IMR-90 (cell line): ENCODE data around the gene FLT1.

Experiments used
- CEBPB ChIP-seq: IDR thresholded peaks from 2 replicates; pipeline ENCODE4 v1.6.1; 2012; ENCODE audit warnings: low read depth, low read length, improper control_type of control experiment
- CHD1 ChIP-seq: IDR thresholded peaks from 2 replicates; pipeline ENCODE4 v1.6.1; 2012; ENCODE audit warnings: low read depth, low read length, improper control_type of control experiment
- CTCF ChIP-seq: conservative IDR thresholded peaks from 2 replicates; pipeline ENCODE4 v1.5.1; 2012; ENCODE audit warnings: mild to moderate bottlenecking, low read depth, low read length, improper control_type of control experiment
- FOS ChIP-seq: fragments of 150-350 bp; IDR thresholded peaks from 2 replicates; pipeline ENCODE4 v1.6.1; 2016; ENCODE audit warnings: low read depth, low read length
- POLR2A ChIP-seq: IDR thresholded peaks from 2 replicates; pipeline ENCODE4 v1.6.1; 2012; ENCODE audit warnings: mild to moderate bottlenecking, low read depth, low read length

- TF ChIP-seq CTCF: no peak
- TF ChIP-seq FOS: no peak
- no peak for TF ChIP-seq POLR2A
- TF ChIP-seq CEBPB: no peak
- no peak for TF ChIP-seq CHD1
Observed at GRCh38 chr13:28344163-28344562, 150.8 kb downstream of the FLT1 start.
